Sciatic nerve (tissue), 2 donors: ENCODE data around the gene LSAMP. TPM values are rescaled to one million over a fixed set of nuclear protein-coding genes. Genes with fewer than 3 reads are reported as not detected.
A peak's percentile ranks its signal among the peaks of the same experiment; 100 is the strongest.
"Not testable (repeated sequence)": the region's sequence is repeated elsewhere in the genome, so short reads cannot be mapped to it uniquely, and the experiment has no call there.

ENCODE experiments used
- ATAC-seq: fragments of 200-7000 bp; cut with Tn5 transposase; one replicate; pipeline ENCODE4 v1.9.1; 2020; ENCODE audit warnings: mild to moderate bottlenecking, moderate library complexity
- DNase-seq: peaks from one replicate; pipeline ENCODE4 v3.0.0-alpha.2; 2020; ENCODE audit warnings: low spot score
- intact Hi-C: fragments of 100-400 bp; cut with DNase I; formaldehyde crosslinking; loops from one replicate; pipeline ENCODE4 v1.14.2; 2022
- total RNA-seq: library from RNA; stranded (reverse); fragmentation: NEBNext Ultra II Directional; extraction: Animal tissue kit (Norgen Biotek cat#: 25700); gene quantifications from one replicate; pipeline ENCODE4 v1.2.1, GENCODE V29; 2021
- donor health status: DM: no; HTN: no; CAD: no.
- donor health status: DM: no; HTN: no; CAD: no.

Gene LSAMP
- total RNA-seq, 1 donor from 2014 or later, result 5.3 TPM

DNA sequence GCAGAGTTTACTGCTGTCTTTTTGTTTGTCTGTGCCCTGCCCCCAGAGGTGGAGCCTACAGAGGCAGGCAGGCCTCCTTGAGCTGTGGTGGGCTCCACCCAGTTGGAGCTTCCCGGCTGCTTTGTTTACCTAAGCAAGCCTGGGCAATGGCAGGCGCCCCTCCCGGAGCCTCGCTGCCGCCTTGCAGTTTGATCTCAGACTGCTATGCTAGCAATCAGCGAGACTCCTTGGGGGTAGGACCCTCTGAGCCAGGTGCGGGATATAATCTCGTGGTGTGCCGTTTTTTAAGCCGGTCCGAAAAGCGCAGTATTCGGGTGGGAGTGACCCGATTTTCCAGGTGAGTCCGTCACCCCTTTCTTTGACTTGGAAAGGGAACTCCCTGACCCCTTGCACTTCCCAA, 236.5 kb downstream of the LSAMP start:
- intact Hi-C loops, DNase-seq, ATAC-seq: not testable (repeated sequence)

DNA sequence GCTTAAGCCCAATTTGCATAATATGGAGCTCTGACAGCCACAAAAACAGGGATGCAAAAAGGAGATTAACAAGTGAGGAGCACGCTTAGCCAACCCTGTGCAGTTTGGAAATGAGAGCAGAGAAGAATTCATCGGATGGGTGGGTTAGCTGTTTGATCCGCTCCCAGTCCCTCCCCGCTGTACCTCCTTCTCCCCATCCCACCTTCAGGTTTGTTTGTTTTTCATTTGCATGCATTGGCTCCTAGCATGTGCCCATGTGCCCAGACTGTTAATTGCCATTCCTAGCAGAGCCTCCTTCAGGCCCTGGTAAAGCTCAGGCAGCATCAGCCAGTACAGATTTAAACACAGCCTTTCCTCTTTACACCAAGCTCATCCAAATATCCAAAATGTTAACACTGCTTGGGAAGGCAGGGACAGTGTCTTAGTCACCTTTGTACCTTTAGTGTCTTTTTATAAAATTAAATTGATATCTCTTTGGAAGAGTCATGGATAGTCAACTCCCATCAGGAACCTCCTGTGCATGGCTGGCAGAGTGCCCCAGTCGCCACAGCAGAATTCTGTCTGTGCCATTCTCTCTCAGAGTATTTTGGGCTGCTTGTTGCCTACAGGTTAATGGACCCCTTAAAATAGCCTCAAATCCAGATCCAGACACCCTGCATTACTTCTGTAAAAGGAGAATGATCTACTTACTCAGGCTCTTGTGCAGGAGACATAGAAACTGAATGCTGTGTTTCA, 244.2 kb downstream of the LSAMP start:
- no peak for ATAC-seq
- intact Hi-C loops, result no loop called here
- no peak for DNase-seq

DNA sequence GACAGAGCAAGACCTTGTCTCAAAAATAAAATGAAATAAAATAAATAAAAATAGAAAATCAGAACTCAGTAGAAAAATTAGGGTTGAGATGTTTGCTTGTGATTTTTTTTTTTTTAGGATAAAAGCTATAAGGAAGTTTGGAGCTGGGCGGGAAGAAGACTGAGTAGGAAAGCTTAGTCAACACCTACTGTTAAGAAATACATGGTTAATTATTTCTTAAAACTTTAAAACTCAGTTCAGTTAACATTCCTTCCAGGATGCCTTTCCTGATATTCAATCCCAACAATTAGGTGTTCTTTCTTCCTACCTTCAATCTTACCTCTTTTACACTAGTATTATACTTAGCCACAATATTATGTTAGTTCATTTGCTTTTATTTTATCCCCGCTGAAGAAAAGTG, 246.2 kb downstream of the LSAMP start:
- DNase-seq (no peak), ATAC-seq (no peak)
- intact Hi-C loops, result no loop called here

DNA sequence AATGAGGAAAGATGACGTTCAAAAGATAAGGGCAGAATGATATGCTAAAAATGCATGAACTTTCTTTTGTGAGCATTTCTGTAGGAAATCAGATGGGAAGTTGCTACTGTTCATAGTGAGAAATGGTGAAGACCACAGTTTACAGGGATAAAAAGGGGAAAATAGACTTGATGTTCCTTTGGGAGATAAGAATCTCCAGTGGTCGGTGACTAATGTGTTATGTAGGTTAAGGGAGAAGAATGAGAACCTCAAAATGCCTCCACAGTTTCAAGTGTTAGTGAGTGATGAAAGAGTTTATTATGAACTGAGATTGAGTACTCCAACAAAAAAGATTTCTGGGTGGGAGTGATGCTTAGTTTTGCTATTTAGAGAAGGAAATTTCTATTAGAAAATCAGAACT, 247.2 kb downstream of the LSAMP start:
- no peak for DNase-seq
- intact Hi-C loops, result no loop called here
- no peak for ATAC-seq

DNA sequence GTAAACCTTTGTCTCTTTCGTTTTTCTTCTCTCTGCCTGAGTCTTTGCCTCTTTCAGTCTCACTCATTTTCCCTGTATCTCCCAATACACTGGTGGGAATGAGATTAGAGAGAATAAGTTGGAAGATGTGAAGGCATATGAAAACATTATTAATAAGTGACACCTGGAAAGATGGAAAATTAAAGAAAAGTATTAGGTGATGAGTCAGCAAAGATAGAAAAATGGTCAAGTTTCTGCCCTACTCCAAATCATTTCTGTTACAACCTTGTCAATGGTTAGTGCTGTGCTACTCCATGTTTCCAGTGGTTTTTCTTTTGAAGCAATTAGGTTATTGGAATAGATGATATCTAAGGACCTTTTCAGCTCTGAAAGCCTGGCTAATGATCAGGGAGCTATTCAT, 252.8 kb downstream of the LSAMP start:
- intact Hi-C loops, result no loop called here
- ATAC-seq (no peak), DNase-seq (no peak)

DNA sequence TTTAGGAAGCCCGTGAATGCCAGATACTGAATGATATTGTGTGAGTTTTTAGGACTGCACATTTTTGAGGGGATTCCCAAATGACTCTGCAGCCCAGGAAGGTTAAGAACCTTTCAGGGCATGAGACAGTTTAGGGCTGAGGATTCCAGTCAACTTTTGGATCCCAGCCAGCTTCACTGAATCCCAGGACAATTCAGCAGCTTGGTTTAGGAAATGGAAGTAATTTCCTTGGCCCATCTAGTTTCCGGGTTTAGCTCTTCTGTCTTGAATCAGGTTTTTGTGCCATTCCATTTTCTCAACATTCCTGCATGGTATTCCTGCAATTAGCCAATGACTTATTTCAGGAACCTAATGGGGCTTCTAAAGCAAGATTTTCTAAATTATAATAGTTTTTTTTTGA, 253.9 kb downstream of the LSAMP start:
- intact Hi-C loops, result no loop called here
- ATAC-seq (no peak), DNase-seq (no peak)

DNA sequence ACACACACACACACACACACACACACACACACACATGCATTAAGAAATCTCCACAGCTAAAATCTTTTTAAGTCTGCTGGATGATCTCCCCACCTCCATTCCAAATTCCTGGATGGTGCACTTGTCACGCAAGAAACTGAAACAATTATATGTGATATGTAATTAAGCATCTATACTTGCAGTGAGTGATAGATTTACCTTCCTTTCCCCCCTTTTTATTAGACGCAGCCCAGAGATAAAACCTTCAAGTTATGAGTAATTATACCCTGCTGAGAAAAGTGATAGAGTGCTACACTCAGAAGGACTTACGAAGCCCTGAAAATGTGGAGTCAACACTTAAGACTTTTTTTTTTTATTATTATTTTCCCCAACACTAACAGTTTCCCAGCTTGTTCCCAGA, 255.2 kb downstream of the LSAMP start:
- no peak for DNase-seq
- intact Hi-C loops, result no loop called here
- no peak for ATAC-seq

DNA sequence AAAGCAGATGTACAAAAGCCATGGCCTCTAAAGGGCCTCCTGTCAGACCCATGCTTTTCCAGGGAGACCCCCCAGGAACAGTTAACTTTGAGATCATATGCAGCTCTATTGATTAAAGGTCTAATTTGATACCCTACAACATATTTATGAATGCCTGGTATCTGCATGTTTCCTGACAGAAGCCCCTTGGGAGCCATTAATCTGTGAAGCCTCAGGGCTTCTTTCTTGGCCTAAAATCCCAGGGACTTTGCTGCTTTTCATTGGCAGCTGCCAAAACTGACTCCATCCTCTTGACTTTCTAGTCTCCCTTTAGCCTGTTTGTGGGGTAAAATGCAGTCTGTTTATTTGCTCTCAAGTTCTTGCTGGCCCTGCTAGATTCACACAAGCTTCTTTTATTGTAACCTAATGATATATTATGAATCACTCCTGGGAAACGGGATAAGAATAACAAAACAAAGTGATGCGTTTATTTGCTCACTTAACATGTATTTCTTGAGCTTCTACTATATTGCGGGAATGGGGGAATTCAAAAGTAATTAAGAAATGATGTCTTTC, 257.0 kb downstream of the LSAMP start:
- intact Hi-C loops, result no loop called here
- ATAC-seq (no peak), DNase-seq (no peak)

DNA sequence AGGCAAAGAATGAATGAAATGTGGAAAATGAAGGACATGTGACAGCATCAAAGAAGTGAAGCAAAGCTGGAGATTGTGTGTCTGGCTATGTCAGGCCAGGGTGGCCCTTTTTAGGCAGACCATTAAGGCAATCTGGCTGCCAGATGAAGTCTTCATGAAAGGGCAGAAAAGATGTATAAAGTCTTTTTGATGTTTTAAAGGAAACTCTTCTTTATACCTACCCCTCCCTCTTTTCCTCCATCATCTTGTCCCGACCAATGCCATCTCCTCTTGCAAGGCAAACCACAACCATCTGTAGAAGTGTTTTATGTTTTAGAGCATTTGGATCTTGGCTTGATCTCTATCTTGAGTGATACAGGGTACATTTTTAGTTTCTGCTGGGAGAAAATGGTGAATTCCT, 259.2 kb downstream of the LSAMP start:
- DNase-seq (no peak), ATAC-seq (no peak)
- intact Hi-C loops, result no loop called here

DNA sequence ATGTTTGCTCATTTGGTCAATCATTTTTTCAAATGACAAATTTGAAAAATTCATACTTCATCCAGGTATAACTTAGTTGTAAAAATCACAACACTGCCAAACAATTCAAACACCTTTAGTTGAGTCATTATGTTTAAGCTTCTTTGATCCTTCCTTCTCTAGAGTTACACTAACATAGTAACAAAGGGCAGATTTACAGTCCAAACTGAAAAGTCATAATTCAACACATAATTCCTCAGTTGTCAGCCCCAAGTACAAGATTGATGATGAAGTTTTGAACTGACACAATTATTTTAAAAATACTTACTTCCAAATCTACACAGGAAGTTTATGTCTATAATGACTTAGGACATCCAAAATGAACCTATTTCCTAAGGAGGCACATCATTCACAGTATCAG, 264.1 kb downstream of the LSAMP start:
- no peak for ATAC-seq
- intact Hi-C loops, result no loop called here

DNA sequence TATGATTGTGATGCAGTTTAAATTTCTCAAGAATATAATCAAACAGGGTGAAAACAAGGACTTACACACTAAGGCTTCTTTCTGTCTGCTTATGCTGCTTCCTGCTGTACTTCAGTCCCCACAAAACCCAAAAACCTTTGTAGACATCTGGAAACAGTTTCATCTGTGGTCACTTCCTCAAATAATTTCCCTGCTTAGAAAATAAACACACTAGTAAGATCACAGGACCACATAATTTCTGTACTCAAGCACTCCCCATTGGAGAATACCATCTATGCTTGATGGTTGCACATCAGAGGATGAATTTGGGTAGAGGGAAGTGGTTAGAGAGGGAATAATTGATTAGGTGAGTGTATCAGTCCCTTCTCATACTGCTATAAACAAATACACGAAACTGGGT, 266.2 kb downstream of the LSAMP start:
- DNase-seq, result no peak
- peak; percentile 90 for ATAC-seq
- intact Hi-C loops, result no loop called here

More for the DNA sequence above, 264.1 kb downstream of the LSAMP start:
- DNase-seq, result no peak

DNA sequence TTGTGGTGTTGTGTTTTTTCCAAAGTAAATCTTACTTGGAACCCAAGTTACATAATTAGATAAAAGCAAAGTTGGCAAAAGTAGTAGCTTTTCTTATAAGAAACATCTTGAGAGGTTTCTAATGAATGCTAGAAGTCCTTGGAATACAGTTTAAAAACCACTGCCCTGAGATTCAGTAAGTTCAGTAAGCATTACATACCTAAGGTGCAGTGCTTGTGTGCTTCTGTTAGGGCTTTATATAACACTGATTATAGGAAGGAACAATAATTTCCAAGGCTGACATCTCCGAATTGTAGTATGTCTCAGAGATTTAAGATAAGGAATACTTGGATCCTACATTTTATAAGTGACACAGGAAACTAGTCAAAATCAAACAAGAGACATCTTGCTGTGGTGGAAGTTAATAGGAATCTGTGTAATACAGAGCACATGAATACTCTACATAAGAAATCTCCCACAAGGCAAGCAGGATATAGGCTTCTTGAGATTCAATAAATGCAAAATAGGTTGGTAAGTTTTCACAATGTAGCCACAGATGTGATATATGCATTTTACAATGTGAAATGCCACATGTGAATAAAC, 268.2 kb downstream of the LSAMP start:
- no peak for ATAC-seq
- DNase-seq, result no peak
- intact Hi-C loops, result no loop called here

DNA sequence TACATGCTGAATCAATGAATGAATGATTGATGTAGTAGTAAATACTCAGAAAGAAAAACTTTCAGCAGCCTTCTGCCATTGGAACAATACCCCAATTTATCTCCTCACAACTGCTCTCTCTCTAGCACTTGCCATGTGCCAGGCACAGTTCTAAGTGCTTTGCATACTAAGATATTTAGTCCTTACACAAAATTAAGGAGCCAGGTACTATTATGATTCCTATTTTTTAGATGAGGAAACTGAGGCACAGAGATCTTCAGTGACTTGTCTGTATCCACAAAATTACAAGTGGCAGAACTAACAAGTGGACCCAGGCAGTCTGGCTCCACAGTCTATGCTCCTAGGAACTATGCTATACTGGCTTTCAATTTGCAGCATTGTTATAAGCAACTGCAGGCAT, 279.2 kb downstream of the LSAMP start:
- DNase-seq, result no peak
- no peak for ATAC-seq

DNA sequence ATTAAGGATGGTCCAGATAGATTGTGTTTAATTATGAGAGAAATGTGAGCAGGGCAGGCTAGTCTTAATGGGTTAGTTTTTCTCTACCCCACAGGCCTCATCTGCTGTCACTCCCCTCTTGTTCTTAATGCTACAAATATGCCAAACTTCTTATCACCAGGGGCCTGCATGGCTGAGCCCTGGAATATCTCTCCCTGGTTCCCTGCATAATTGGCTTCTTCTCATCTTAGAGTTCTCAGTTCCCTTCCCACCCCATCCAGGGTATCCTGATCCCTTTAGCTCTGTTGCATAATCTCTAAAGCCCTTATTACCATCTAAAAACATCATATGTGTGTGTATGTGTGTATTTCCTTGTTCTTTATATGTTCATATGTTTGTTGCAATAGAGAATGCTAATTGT, 279.6 kb downstream of the LSAMP start:
- no peak for DNase-seq
- ATAC-seq, result no peak
- intact Hi-C loops, result no loop called here

More for the DNA sequence above, 279.2 kb downstream of the LSAMP start:
- intact Hi-C loops, result no loop called here

DNA sequence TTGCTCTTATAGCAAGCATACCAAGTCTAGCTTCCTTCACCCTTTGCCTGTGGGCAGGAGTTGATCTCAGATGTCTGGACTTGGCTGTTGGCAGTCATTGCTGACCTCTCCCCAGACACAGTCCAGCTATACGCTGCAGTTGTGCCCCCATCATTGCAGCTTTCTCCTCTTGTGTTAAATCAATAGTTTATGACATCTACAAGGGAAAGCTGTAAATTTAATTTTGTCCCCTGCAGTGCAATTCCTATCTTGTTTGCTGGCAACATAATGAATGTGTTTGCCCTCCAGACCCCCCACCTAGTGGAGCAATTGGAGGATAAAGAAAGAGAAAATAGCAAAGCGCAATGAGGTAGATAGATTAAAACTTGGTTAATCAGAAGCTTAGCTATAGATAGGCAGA, 280.2 kb downstream of the LSAMP start:
- DNase-seq (no peak), ATAC-seq (no peak)
- intact Hi-C loops, result no loop called here

DNA sequence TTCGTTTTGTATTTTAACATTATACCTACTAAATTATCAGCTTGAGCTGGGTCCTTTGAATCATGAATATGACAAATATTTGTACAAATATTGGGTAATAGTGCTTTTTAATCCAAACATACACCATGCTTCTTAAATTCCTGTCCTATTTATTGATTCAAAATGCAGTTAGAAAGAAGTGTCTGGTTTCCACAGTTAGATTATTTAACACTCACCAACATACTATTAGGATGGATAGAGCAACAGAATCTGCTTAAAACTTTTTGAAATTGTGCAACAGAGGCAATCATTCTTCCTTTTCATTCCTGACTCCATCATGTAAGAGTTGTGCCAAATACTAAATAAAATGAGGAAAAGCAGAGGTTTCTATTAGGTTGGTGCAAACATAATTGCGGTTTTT, 281.2 kb downstream of the LSAMP start:
- ATAC-seq, result no peak
- intact Hi-C loops, result no loop called here
- no peak for DNase-seq

DNA sequence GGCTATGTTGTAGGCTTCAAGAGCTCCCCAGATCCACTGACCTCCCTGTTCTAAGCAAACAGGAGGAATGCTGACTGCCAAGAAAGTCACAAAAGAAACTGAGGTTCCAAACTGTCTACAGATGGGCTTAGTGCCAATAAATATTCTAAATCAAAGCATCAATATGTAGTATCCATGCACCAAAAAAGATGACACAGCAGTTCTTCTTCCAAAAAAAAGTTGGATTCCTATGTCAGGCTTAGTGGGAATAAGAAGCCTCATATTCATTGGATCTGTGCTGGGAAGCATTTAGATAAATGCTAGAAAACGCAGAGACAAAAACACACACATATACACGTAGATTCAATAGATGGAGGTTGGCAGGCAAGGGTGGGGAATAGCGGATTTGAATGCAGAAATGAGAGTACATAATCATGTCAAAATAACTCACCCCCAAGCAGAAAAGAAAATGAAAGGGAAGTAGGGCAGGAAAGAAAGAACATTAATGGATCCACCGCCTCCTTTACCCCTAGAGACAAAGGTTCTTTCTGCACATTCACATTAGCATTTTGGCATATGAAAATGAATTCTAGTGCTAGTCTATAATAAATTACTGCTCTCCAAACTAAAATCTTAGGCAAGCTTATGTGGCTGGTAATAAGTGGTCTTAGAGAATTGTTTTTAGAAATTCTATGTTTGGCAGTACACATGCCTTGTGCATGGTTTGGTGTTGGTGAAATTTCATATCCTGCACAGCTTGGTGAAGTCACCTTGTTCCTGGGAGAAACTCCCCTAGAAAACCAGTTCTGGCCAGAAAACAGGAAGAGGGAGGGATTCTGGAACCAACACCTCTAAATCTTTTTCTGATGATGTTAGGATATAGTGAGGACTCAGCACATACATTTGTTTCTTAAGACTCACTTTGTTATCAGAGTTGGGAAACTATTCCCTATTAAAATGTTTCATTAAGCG, 283.4 kb downstream of the LSAMP start:
- no peak for DNase-seq
- no peak for ATAC-seq
- intact Hi-C loops, result no loop called here

DNA sequence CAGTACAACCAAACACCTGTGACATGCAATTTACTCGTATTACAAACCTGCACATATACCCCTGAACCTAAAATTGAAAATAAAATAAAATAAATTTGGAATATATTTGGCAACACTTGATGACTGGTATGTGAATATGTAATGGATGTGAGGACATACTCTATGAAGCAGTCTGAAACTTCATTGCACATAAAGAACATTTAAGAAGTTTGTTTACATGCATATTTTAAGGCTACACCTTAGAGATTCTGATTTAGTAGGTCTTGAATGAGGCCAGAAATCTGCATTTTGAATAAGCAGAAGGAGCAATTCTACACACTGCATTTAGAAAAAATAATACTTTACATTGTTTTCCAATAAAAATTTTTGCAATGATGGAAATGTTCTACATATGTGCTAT, 284.7 kb downstream of the LSAMP start:
- ATAC-seq, result no peak
- DNase-seq, result no peak
- intact Hi-C loops, result no loop called here

DNA sequence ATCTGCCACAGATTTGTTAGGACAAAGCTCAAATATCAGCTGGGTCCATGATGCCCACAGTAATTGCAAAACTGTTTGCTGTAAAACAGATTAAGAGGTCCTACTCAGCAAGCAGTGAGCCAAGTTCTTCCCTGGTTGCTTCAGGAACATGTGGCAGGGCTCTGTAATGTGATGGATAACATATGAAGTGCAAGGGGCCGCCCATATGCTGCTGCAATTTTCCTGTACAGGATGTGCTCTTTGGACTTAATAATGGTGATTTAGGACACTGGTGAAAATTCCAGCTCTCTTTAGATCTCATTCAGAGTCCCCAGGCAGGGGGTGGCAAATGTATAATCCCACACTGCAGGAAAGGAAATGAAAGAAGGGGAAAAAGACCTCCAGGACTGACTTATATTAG, 289.4 kb downstream of the LSAMP start:
- ATAC-seq (no peak), DNase-seq (no peak)
- intact Hi-C loops, result no loop called here

DNA sequence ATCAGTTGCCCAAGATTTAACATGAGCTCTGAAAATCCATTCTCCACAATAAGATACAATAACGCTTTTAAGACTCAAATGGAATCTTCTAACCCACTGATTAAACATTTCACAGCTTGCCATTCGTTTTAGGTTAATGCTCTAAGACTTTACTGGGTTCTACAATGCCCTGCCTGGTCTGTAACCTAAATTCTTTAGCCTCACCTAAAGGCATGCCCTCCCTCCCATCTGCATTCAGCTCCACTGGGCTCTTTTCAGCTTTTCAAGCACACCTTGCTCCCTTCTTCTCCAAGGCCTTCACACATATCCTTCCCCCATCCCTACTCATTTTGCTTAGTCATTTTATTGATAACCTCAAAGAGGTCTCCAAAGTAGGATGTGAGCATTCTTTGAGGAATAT, 290.9 kb downstream of the LSAMP start:
- ATAC-seq (no peak), DNase-seq (no peak)
- intact Hi-C loops, result no loop called here
